Measurements from ENCODE around the gene DNAAF3. TPM values are rescaled to one million over a fixed set of nuclear protein-coding genes. Genes with fewer than 3 reads are reported as not detected.

The DNAAF3 gene
- total RNA-seq = 1.5 and 2.1 TPM in 2 replicates
- long read RNA-seq = 0 reads

DNA sequence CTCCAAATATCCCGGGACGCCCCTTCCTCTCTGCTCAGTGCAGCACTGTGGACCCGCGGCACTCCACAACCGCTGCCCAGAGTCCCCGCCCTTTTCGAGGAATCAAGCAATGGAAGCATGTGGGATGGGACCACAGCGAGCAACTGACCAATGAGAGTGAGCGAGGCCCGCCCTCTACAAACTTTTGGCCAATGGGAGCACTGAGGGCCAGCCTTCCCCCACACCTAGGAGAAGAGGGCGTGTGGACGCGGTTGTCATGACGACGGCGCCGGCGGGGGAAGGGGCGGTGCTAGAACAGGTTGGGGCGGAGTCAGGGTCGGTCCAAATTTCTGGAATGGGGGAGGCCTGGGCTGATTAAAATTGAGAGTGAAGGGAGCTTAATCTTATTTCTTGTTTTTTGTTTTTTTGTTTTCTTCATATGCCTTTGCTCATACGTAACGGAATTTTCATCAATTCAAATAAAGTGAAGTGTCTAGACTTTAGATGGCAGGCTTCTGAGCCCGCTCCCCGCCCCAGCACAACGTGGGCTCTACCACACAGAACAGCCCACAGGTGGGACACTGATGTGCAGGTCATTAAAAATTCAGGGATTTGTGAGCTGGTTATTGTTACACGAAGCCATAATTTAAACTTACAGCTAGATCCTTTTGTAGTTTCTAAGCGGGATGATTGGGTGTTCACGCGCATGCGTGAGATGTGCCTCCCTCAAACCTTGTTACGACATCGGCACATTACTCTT lies at the start of gene DNAAF3:
DNAAF3 (minus strand) TSS at position 84 of the 739 bp plus-strand sequence. CDS start 200 bp downstream, outside the sequence.
- peaks cover 11% of the 10 kb centered on the region for H3K4me1 Mint-ChIP-seq (ENCODE audit: unreplicated experiment)
- H3K9me3 Mint-ChIP-seq (ENCODE audit: unreplicated experiment) = no peaks in the 10 kb centered on the region
- TF ChIP-seq, protein P1, sequence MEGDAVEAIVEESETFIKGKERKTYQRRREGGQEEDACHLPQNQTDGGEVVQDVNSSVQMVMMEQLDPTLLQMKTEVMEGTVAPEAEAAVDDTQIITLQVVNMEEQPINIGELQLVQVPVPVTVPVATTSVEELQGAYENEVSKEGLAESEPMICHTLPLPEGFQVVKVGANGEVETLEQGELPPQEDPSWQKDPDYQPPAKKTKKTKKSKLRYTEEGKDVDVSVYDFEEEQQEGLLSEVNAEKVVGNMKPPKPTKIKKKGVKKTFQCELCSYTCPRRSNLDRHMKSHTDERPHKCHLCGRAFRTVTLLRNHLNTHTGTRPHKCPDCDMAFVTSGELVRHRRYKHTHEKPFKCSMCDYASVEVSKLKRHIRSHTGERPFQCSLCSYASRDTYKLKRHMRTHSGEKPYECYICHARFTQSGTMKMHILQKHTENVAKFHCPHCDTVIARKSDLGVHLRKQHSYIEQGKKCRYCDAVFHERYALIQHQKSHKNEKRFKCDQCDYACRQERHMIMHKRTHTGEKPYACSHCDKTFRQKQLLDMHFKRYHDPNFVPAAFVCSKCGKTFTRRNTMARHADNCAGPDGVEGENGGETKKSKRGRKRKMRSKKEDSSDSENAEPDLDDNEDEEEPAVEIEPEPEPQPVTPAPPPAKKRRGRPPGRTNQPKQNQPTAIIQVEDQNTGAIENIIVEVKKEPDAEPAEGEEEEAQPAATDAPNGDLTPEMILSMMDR (IDR thresholded peaks at IDR 0.05) = no peak
- peak within 1 kb of the TSS; percentile 98 for H3K4me3 Mint-ChIP-seq (ENCODE audit: unreplicated experiment)
- peak within 1 kb of the TSS; percentile 90 for H3K27ac Mint-ChIP-seq (ENCODE audit: unreplicated experiment)
- peaks cover 28% of the 10 kb centered on the region for H3K27me3 Mint-ChIP-seq (ENCODE audit: unreplicated experiment)
- peak; percentile 98 for DNase-seq (ENCODE audit: extremely low spot score, unreplicated experiment)
- H3K36me3 Mint-ChIP-seq (ENCODE audit: unreplicated experiment) = no peaks in the 10 kb centered on the region

GRCh38 chr19:55213547-55213946 lies 47.1 kb upstream of the DNAAF3 start:
- H3K9me3 Mint-ChIP-seq (ENCODE audit: unreplicated experiment) = peaks cover 6% of the 10 kb centered on the region
- no peak overlapping the region for H3K27ac Mint-ChIP-seq (ENCODE audit: unreplicated experiment)
- no peak for DNase-seq (ENCODE audit: extremely low spot score, unreplicated experiment)
- peaks cover 35% of the 10 kb centered on the region for H3K4me1 Mint-ChIP-seq (ENCODE audit: unreplicated experiment)
- TF ChIP-seq, protein P1 (IDR thresholded peaks at IDR 0.05) = no peak
- no peaks in the 10 kb centered on the region for H3K36me3 Mint-ChIP-seq (ENCODE audit: unreplicated experiment)
- no peak overlapping the region for H3K4me3 Mint-ChIP-seq (ENCODE audit: unreplicated experiment)
- no peaks in the 10 kb centered on the region for H3K27me3 Mint-ChIP-seq (ENCODE audit: unreplicated experiment)

DNA sequence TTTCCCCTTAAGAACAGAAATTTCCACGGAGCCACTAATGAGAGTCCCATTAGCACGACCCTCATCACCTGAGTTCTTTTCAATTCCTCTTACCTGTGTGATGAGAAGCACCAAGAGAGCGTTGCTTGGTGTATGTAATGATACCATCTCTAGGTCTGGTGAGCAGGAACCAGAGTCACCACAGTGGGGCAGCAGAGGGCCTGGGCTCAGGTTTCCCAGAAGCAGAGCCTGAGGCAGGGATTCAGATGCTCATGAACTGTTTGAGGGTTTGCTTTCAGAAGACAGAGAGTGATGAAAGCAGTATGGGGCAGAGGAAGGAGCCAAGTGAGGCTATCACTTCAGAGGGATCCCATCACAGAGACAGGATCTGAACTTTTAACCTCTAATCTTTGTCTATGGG lies 46.0 kb upstream of the DNAAF3 start:
- H3K4me3 Mint-ChIP-seq (ENCODE audit: unreplicated experiment) = no peak overlapping the region
- H3K9me3 Mint-ChIP-seq (ENCODE audit: unreplicated experiment) = peaks cover 6% of the 10 kb centered on the region

GRCh38 chr19:55209693-55210472 lies 43.5 kb upstream of the DNAAF3 start:
- TF ChIP-seq, protein P1 (IDR thresholded peaks at IDR 0.05) = no peak
- H3K36me3 Mint-ChIP-seq (ENCODE audit: unreplicated experiment) = no peaks in the 10 kb centered on the region
- DNase-seq (ENCODE audit: extremely low spot score, unreplicated experiment) = no peak
- peaks cover 5% of the 10 kb centered on the region for H3K27me3 Mint-ChIP-seq (ENCODE audit: unreplicated experiment)
- peaks cover 6% of the 10 kb centered on the region for H3K9me3 Mint-ChIP-seq (ENCODE audit: unreplicated experiment)
- peaks cover 26% of the 10 kb centered on the region for H3K4me1 Mint-ChIP-seq (ENCODE audit: unreplicated experiment)
- no peak overlapping the region for H3K4me3 Mint-ChIP-seq (ENCODE audit: unreplicated experiment)
- H3K27ac Mint-ChIP-seq (ENCODE audit: unreplicated experiment) = peak overlapping the region; percentile 42

More for the DNA sequence above, 46.0 kb upstream of the DNAAF3 start:
- DNase-seq (ENCODE audit: extremely low spot score, unreplicated experiment) = no peak
- peaks cover 33% of the 10 kb centered on the region for H3K4me1 Mint-ChIP-seq (ENCODE audit: unreplicated experiment)
- TF ChIP-seq, protein P1 (IDR thresholded peaks at IDR 0.05) = peak; percentile 18
- H3K27ac Mint-ChIP-seq (ENCODE audit: unreplicated experiment) = no peak overlapping the region
- H3K27me3 Mint-ChIP-seq (ENCODE audit: unreplicated experiment) = no peaks in the 10 kb centered on the region
- no peaks in the 10 kb centered on the region for H3K36me3 Mint-ChIP-seq (ENCODE audit: unreplicated experiment)
